Measurements from ENCODE around the gene GALNT10. TPM values are rescaled to one million over a fixed set of nuclear protein-coding genes. Genes with fewer than 3 reads are reported as not detected.
A peak's percentile ranks its signal among the peaks of the same experiment; 100 is the strongest.

Gene GALNT10
- total RNA-seq, 1 donor from 2014 or later, result 96.1 TPM

DNA sequence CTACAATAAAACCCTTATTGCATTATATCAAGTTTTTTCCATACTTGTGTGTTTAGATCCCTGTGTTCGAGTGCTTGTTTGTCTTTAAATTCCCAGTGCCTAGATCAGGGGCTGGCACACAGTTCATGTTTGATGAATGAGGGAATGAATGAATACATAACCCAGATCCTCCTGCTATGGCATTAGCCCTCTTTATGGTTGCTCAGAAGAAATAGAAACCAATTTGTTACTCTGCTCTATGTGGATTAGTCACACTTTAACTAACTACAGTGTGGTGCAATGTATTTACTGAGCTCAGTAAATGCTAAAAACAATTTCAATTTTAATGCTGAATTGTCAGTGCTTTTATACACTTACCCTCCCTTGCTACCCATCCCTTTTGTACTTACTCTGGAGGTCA is 16.4 kb upstream of the GALNT10 start:
- FAIRE-seq, result no peak
- no peak overlapping the region for H3K4me3 ChIP-seq (ENCODE audit: insufficient read depth, low read depth, low read length)
- no peak overlapping the region for H3K27ac ChIP-seq (ENCODE audit: low read depth, low read length)
- no peaks in the 10 kb centered on the region for H3K4me1 Mint-ChIP-seq (ENCODE audit: low read depth, unreplicated experiment)
- H3K9ac ChIP-seq (ENCODE audit: low read length), result no peak overlapping the region
- H3K9me3 Mint-ChIP-seq (ENCODE audit: unreplicated experiment), result no peaks in the 10 kb centered on the region
- no peak overlapping the region for H2AFZ ChIP-seq (ENCODE audit: low read depth, low read length)
- H3K9me3 ChIP-seq (ENCODE audit: insufficient read depth, low read depth, low read length), result no peaks in the 10 kb centered on the region
- no peak overlapping the region for H3K27ac Mint-ChIP-seq (ENCODE audit: unreplicated experiment)
- H4K20me1 ChIP-seq (ENCODE audit: insufficient read depth, low read length), result no peaks in the 10 kb centered on the region
- H3K4me3 Mint-ChIP-seq (ENCODE audit: unreplicated experiment), result no peak overlapping the region
- peaks cover 22% of the 10 kb centered on the region for H3K27me3 Mint-ChIP-seq (ENCODE audit: low read depth, unreplicated experiment)
- no peak for DNase-seq (ENCODE audit: low read depth)
- no peaks in the 10 kb centered on the region for H3K36me3 Mint-ChIP-seq (ENCODE audit: low read depth, unreplicated experiment)
- no peak overlapping the region for H3K4me2 ChIP-seq (ENCODE audit: low read length)
- no peaks in the 10 kb centered on the region for H3K36me3 ChIP-seq (ENCODE audit: insufficient read depth, low read length)
- TF ChIP-seq EZH2 (IDR thresholded peaks at IDR 0.05; ENCODE audit: insufficient read depth, low read length) (no peak), CTCF (IDR thresholded peaks at IDR 0.05; ENCODE audit: insufficient read depth, low read depth, low read length) (no peak)
- no peaks in the 10 kb centered on the region for H3K4me1 ChIP-seq (ENCODE audit: insufficient read depth, low read length)
- peaks cover 4% of the 10 kb centered on the region for H3K27me3 ChIP-seq (ENCODE audit: insufficient read depth, low read length)
- no peaks in the 10 kb centered on the region for H3K79me2 ChIP-seq (ENCODE audit: insufficient read depth, low read length)

DNA sequence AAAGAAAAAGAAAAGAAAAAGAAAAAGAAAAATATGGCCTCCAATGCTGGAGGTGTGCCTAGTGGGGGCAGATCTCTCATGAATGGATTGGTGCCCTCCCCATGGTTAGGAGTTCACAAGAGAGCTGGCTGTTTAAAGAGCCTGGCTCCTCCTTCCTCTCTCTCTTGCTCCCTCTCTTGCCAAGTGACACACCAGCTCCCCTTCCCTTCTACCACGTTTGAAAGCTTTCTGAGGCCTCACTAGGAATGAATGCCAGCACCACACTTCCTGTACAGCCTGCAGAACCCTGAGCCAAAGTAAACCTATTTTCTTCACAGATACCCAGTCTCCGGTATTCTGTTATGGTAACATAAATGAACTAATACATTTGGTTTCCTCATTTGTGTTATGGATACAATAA is 14.4 kb upstream of the GALNT10 start:
- Histone ChIP-seq H4K20me1 (ENCODE audit: insufficient read depth, low read length) (no peaks in the 10 kb centered on the region), H3K9ac (ENCODE audit: low read length) (no peak overlapping the region), H3K27ac (ENCODE audit: low read depth, low read length) (no peak overlapping the region), H3K4me2 (ENCODE audit: low read length) (no peak overlapping the region), H3K9me3 (ENCODE audit: insufficient read depth, low read depth, low read length) (no peaks in the 10 kb centered on the region), H3K79me2 (ENCODE audit: insufficient read depth, low read length) (no peaks in the 10 kb centered on the region), H3K27me3 (ENCODE audit: insufficient read depth, low read length) (peaks cover 7% of the 10 kb centered on the region), H3K4me1 (ENCODE audit: insufficient read depth, low read length) (no peaks in the 10 kb centered on the region), H3K36me3 (ENCODE audit: insufficient read depth, low read length) (no peaks in the 10 kb centered on the region), H3K4me3 (ENCODE audit: insufficient read depth, low read depth, low read length) (no peak overlapping the region), H2AFZ (ENCODE audit: low read depth, low read length) (no peak overlapping the region)
- H3K9me3 Mint-ChIP-seq (ENCODE audit: unreplicated experiment), result no peaks in the 10 kb centered on the region
- H3K4me3 Mint-ChIP-seq (ENCODE audit: unreplicated experiment), result no peak overlapping the region
- peak; percentile 74 for DNase-seq (ENCODE audit: low read depth)
- FAIRE-seq, result no peak
- H3K4me1 Mint-ChIP-seq (ENCODE audit: low read depth, unreplicated experiment), result no peaks in the 10 kb centered on the region
- no peak overlapping the region for H3K27ac Mint-ChIP-seq (ENCODE audit: unreplicated experiment)
- no peak for TF ChIP-seq EZH2 (IDR thresholded peaks at IDR 0.05; ENCODE audit: insufficient read depth, low read length)
- TF ChIP-seq CTCF (IDR thresholded peaks at IDR 0.05; ENCODE audit: insufficient read depth, low read depth, low read length), result no peak
- H3K36me3 Mint-ChIP-seq (ENCODE audit: low read depth, unreplicated experiment), result no peaks in the 10 kb centered on the region
- peaks cover 30% of the 10 kb centered on the region for H3K27me3 Mint-ChIP-seq (ENCODE audit: low read depth, unreplicated experiment)

DNA sequence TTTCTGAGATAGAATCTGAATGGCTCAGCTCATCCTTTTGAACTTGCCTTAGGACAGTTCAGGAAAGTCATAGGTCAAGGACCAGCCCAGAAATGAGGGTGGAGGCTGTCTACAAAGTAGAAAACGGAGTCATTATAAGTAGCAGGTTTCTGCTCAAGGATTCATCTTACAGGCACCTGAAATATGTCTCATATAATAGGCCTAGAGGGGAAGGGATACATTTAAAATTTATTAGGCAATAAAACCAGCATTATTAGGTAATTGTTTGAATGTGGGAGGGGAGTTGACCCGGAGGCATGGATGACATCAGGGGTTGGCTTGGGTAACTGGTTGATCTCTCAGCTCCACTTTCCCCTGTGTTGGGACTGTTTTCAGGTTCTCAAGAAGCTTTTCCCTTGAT is 11.9 kb upstream of the GALNT10 start:
- no peaks in the 10 kb centered on the region for H3K36me3 Mint-ChIP-seq (ENCODE audit: low read depth, unreplicated experiment)
- no peaks in the 10 kb centered on the region for H3K4me1 Mint-ChIP-seq (ENCODE audit: low read depth, unreplicated experiment)
- Histone ChIP-seq H3K4me3 (ENCODE audit: insufficient read depth, low read depth, low read length) (no peak overlapping the region), H3K9me3 (ENCODE audit: insufficient read depth, low read depth, low read length) (no peaks in the 10 kb centered on the region), H3K27ac (ENCODE audit: low read depth, low read length) (no peak overlapping the region), H3K9ac (ENCODE audit: low read length) (no peak overlapping the region), H4K20me1 (ENCODE audit: insufficient read depth, low read length) (no peaks in the 10 kb centered on the region), H3K27me3 (ENCODE audit: insufficient read depth, low read length) (peaks cover 7% of the 10 kb centered on the region), H2AFZ (ENCODE audit: low read depth, low read length) (no peak overlapping the region), H3K36me3 (ENCODE audit: insufficient read depth, low read length) (no peaks in the 10 kb centered on the region), H3K4me2 (ENCODE audit: low read length) (no peak overlapping the region), H3K79me2 (ENCODE audit: insufficient read depth, low read length) (no peaks in the 10 kb centered on the region), H3K4me1 (ENCODE audit: insufficient read depth, low read length) (no peaks in the 10 kb centered on the region)
- DNase-seq (ENCODE audit: low read depth) (no peak), FAIRE-seq (no peak)
- H3K4me3 Mint-ChIP-seq (ENCODE audit: unreplicated experiment), result no peak overlapping the region
- H3K9me3 Mint-ChIP-seq (ENCODE audit: unreplicated experiment), result no peaks in the 10 kb centered on the region
- no peak overlapping the region for H3K27ac Mint-ChIP-seq (ENCODE audit: unreplicated experiment)
- H3K27me3 Mint-ChIP-seq (ENCODE audit: low read depth, unreplicated experiment), result peaks cover 26% of the 10 kb centered on the region
- TF ChIP-seq CTCF (IDR thresholded peaks at IDR 0.05; ENCODE audit: insufficient read depth, low read depth, low read length), result no peak
- TF ChIP-seq EZH2 (IDR thresholded peaks at IDR 0.05; ENCODE audit: insufficient read depth, low read length), result no peak
